ENCODE results near the gene PCK2. TPM values are rescaled to one million over a fixed set of nuclear protein-coding genes. Genes with fewer than 3 reads are reported as not detected.
A peak's percentile ranks its signal among the peaks of the same experiment; 100 is the strongest.

The PCK2 gene
- total RNA-seq, 1 experiment from 2014 or later, result 106 TPM

DNA sequence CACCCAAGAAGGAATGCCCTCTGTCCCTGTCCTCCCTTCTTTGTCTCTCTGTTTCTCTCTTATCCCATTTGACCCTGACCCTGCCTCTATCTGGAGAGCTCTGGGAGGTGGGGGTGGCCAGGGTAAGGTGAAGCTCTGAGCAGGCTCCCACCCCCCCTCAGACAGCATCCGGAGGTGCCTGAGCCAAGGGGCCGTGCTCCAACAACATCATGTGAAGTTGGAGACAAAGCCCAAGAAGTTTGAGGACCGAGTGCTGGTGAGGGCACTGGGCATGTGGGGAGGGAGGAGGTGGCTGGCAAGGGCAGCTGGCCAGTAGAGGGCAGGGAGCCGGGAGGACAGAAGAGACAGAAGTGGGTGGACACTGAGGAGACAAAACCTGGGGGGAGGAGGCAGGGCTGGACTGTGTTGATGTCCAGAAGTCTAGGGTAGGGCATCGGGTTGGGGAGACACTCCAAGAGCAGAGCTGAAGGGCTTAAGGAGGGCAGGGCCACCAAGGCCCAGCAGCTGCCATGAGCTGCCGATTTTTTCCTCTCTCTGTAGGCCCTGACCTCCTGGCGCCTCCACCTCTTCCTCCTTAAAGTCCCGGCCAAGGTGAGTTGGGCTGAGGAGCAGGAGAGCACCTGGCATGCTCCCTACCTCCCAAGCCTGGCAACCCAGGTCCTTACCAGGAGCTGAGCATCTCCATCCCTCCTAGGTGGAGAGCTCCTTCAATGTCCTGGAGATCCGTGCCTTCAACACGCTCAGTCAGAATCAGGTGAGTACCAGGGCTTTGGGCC lies 40.4 kb upstream of the PCK2 start:
- peak overlapping the region; percentile 93 for H3K4me2 ChIP-seq (ENCODE audit: low read depth, low read length, poor library complexity, severe bottlenecking)
- H3K4me3 ChIP-seq (ENCODE audit: low read length), result no peak overlapping the region
- H3K27me3 ChIP-seq (ENCODE audit: low read length), result no peaks in the 10 kb centered on the region
- no peak overlapping the region for H2AFZ ChIP-seq (ENCODE audit: low read length)
- no peak overlapping the region for H3K27ac ChIP-seq (ENCODE audit: low read length)
- H3K36me3 ChIP-seq (ENCODE audit: insufficient read depth, low read length), result peaks cover 13% of the 10 kb centered on the region; the same call in 1 of the 2 replicates
- H3K9me3 ChIP-seq (ENCODE audit: low read length), result no peaks in the 10 kb centered on the region
- H3K79me2 ChIP-seq (ENCODE audit: low read length), result peaks cover 20% of the 10 kb centered on the region
- no peaks in the 10 kb centered on the region for H3K9me2 ChIP-seq (replicated peaks; ENCODE audit: insufficient read depth, low read length)
- no peak for DNase-seq
- no peak overlapping the region for H3K9ac ChIP-seq (ENCODE audit: low read length)
- H3K4me1 ChIP-seq (ENCODE audit: low read length), result peaks cover 40% of the 10 kb centered on the region
- H4K20me1 ChIP-seq (ENCODE audit: insufficient read depth, low read depth, low read length), result peaks cover 22% of the 10 kb centered on the region

- Histone ChIP-seq H3K9me3 (ENCODE audit: low read length) (no peaks in the 10 kb centered on the region), H3K27ac (ENCODE audit: low read length) (no peak overlapping the region), H3K9me2 (replicated peaks; ENCODE audit: insufficient read depth, low read length) (no peaks in the 10 kb centered on the region), H3K27me3 (ENCODE audit: low read length) (no peaks in the 10 kb centered on the region), H4K20me1 (ENCODE audit: insufficient read depth, low read depth, low read length) (peaks cover 22% of the 10 kb centered on the region), H3K4me1 (ENCODE audit: low read length) (peaks cover 35% of the 10 kb centered on the region), H2AFZ (ENCODE audit: low read length) (no peak overlapping the region), H3K9ac (ENCODE audit: low read length) (no peak overlapping the region), H3K4me3 (ENCODE audit: low read length) (no peak overlapping the region), H3K79me2 (ENCODE audit: low read length) (peaks cover 20% of the 10 kb centered on the region), H3K4me2 (ENCODE audit: low read depth, low read length, poor library complexity, severe bottlenecking) (no peak overlapping the region), H3K36me3 (ENCODE audit: insufficient read depth, low read length) (peaks cover 17% of the 10 kb centered on the region; the same call in 1 of the 2 replicates)
- no peak for DNase-seq
Measured at GRCh38 chr14:24054324-24054641, 39.8 kb upstream of the PCK2 start.

- Histone ChIP-seq H3K36me3 (ENCODE audit: insufficient read depth, low read length) (peaks cover 20% of the 10 kb centered on the region; the same call in 1 of the 2 replicates), H3K27ac (ENCODE audit: low read length) (no peak overlapping the region), H4K20me1 (ENCODE audit: insufficient read depth, low read depth, low read length) (peaks cover 22% of the 10 kb centered on the region), H3K9me2 (replicated peaks; ENCODE audit: insufficient read depth, low read length) (no peaks in the 10 kb centered on the region), H2AFZ (ENCODE audit: low read length) (no peak overlapping the region), H3K27me3 (ENCODE audit: low read length) (no peaks in the 10 kb centered on the region), H3K79me2 (ENCODE audit: low read length) (peaks cover 20% of the 10 kb centered on the region), H3K4me1 (ENCODE audit: low read length) (peaks cover 31% of the 10 kb centered on the region), H3K4me3 (ENCODE audit: low read length) (no peak overlapping the region), H3K9ac (ENCODE audit: low read length) (no peak overlapping the region), H3K9me3 (ENCODE audit: low read length) (no peaks in the 10 kb centered on the region), H3K4me2 (ENCODE audit: low read depth, low read length, poor library complexity, severe bottlenecking) (no peak overlapping the region)
- no peak for DNase-seq
Measured at GRCh38 chr14:24054646-24055045, 39.5 kb upstream of the PCK2 start.

DNA sequence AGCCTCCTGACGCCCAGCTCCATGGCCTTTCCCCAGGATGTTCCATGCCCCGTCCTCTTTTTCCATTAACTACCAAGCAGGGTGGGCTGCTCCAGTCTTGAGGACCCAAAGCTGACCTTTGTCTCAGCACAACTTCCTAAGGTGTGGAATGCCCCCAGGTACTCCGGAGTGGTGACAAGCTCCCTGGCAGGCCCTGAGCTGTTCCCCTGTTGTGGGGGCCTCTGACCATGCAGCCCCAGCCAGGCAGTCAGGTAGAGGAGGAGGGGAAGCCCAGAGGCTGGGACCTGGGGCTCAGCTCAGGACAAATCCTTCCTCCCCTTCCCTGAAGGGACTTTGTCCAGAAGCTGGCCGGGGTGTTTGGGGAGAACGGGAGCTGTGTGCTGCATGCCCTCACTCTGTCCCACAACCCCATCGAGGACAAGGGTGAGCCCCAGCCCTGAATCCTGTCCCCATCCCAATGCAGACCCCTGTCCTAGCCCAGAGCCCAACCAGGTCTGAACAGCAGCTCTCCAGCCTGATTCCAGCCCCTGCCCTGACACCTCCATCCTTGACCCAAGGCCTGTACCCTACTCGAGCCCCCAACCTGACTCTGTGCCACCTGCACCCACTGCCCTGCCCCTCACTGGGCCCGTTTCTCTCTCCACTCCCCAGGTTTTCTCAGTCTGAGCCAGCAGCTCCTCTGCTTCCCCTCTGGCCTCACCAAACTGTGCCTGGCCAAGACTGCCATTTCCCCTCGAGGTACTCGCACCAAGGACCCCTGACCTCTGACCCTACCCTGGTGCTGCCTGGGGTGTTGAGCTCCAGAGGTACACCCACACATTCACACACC lies 37.9 kb upstream of the PCK2 start:
- Histone ChIP-seq H3K79me2 (ENCODE audit: low read length) (peaks cover 20% of the 10 kb centered on the region), H3K4me1 (ENCODE audit: low read length) (peaks cover 16% of the 10 kb centered on the region), H3K9ac (ENCODE audit: low read length) (no peak overlapping the region), H3K4me2 (ENCODE audit: low read depth, low read length, poor library complexity, severe bottlenecking) (no peak overlapping the region), H3K4me3 (ENCODE audit: low read length) (no peak overlapping the region), H2AFZ (ENCODE audit: low read length) (no peak overlapping the region), H3K27me3 (ENCODE audit: low read length) (no peaks in the 10 kb centered on the region), H4K20me1 (ENCODE audit: insufficient read depth, low read depth, low read length) (peaks cover 25% of the 10 kb centered on the region), H3K9me2 (replicated peaks; ENCODE audit: insufficient read depth, low read length) (no peaks in the 10 kb centered on the region), H3K36me3 (ENCODE audit: insufficient read depth, low read length) (peaks cover 30% of the 10 kb centered on the region; the same call in 1 of the 2 replicates), H3K9me3 (ENCODE audit: low read length) (no peaks in the 10 kb centered on the region), H3K27ac (ENCODE audit: low read length) (no peak overlapping the region)
- DNase-seq, result no peak

DNA sequence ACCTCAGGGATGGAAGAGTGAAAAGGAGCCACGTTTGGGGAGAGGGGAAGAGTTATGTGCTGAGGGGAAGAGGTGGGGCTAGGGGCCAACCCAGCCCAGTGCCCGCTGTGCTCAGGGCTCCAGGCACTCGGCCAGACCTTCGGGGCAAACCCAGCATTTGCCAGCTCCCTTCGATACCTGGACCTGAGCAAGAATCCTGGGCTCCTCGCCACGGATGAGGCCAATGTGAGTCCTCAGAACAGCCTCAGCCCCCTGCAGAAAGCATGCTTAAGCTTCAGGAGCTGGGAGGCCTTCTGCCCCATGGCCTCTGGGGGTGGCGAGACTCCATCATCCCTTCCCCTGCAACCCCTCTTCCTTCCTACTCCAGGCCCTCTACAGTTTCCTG lies 37.3 kb upstream of the PCK2 start:
- H3K79me2 ChIP-seq (ENCODE audit: low read length), result peaks cover 17% of the 10 kb centered on the region
- H3K27ac ChIP-seq (ENCODE audit: low read length), result no peak overlapping the region
- H3K9me3 ChIP-seq (ENCODE audit: low read length), result no peaks in the 10 kb centered on the region
- DNase-seq, result no peak
- no peaks in the 10 kb centered on the region for H3K27me3 ChIP-seq (ENCODE audit: low read length)
- no peak overlapping the region for H3K4me2 ChIP-seq (ENCODE audit: low read depth, low read length, poor library complexity, severe bottlenecking)
- no peak overlapping the region for H3K9ac ChIP-seq (ENCODE audit: low read length)
- peaks cover 30% of the 10 kb centered on the region; the same call in 1 of the 2 replicates for H3K36me3 ChIP-seq (ENCODE audit: insufficient read depth, low read length)
- H3K9me2 ChIP-seq (replicated peaks; ENCODE audit: insufficient read depth, low read length), result no peaks in the 10 kb centered on the region
- peaks cover 11% of the 10 kb centered on the region for H3K4me1 ChIP-seq (ENCODE audit: low read length)
- H4K20me1 ChIP-seq (ENCODE audit: insufficient read depth, low read depth, low read length), result peaks cover 25% of the 10 kb centered on the region
- no peak overlapping the region for H2AFZ ChIP-seq (ENCODE audit: low read length)
- no peak overlapping the region for H3K4me3 ChIP-seq (ENCODE audit: low read length)

DNA sequence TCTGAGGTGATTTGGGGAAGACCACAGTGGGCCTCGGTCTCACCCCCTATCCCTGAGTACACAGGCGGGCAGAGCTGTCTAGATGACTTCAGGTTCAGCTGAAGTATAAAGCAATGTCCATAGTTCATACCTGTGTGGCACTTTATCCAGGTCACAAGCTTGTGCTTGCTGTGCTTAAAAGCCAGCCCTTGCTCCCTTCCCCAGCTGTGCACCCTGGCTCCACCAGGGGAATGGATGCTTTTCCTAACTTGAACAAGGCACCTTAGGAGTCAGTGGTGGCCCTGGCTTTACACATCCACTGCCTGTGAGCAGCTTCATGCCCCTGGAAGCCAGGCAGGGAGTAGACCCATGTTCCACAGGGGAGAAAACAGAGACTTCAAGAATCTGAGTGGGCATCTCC lies 36.8 kb upstream of the PCK2 start:
- Histone ChIP-seq H3K4me3 (ENCODE audit: low read length) (no peak overlapping the region), H3K9me3 (ENCODE audit: low read length) (no peaks in the 10 kb centered on the region), H2AFZ (ENCODE audit: low read length) (no peak overlapping the region), H4K20me1 (ENCODE audit: insufficient read depth, low read depth, low read length) (peaks cover 21% of the 10 kb centered on the region), H3K9ac (ENCODE audit: low read length) (no peak overlapping the region), H3K79me2 (ENCODE audit: low read length) (peaks cover 13% of the 10 kb centered on the region), H3K36me3 (ENCODE audit: insufficient read depth, low read length) (peaks cover 30% of the 10 kb centered on the region; the same call in 1 of the 2 replicates), H3K27ac (ENCODE audit: low read length) (no peak overlapping the region), H3K27me3 (ENCODE audit: low read length) (no peaks in the 10 kb centered on the region), H3K9me2 (replicated peaks; ENCODE audit: insufficient read depth, low read length) (no peaks in the 10 kb centered on the region), H3K4me2 (ENCODE audit: low read depth, low read length, poor library complexity, severe bottlenecking) (no peak overlapping the region), H3K4me1 (ENCODE audit: low read length) (peaks cover 9% of the 10 kb centered on the region)
- DNase-seq, result no peak

DNA sequence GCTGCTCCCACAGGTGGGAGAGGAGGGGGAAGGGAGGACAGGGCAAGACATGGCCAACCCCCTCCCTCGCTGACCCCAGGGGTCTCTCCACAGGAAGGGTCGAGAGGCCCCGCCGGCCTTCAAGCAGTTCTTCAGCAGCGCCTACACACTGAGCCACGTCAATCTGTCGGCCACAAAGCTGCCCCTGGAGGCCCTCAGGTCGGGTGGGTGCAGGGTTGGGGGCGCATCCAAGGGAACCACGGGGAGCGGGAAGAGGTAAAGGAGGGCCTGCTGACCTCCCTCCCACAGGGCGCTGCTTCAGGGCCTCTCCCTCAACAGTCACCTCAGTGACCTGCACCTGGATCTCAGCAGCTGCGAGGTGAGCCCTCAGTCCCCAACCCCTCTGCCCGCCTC lies 36.2 kb upstream of the PCK2 start:
- H3K9me2 ChIP-seq (replicated peaks; ENCODE audit: insufficient read depth, low read length), result no peaks in the 10 kb centered on the region
- no peak for DNase-seq
- H3K4me2 ChIP-seq (ENCODE audit: low read depth, low read length, poor library complexity, severe bottlenecking), result no peak overlapping the region
- H3K4me3 ChIP-seq (ENCODE audit: low read length), result no peak overlapping the region
- H3K36me3 ChIP-seq (ENCODE audit: insufficient read depth, low read length), result peaks cover 30% of the 10 kb centered on the region; the same call in 1 of the 2 replicates
- no peak overlapping the region for H3K9ac ChIP-seq (ENCODE audit: low read length)
- H3K27me3 ChIP-seq (ENCODE audit: low read length), result no peaks in the 10 kb centered on the region
- peaks cover 3% of the 10 kb centered on the region for H3K4me1 ChIP-seq (ENCODE audit: low read length)
- H3K27ac ChIP-seq (ENCODE audit: low read length), result no peak overlapping the region
- peaks cover 7% of the 10 kb centered on the region for H3K79me2 ChIP-seq (ENCODE audit: low read length)
- peaks cover 15% of the 10 kb centered on the region for H4K20me1 ChIP-seq (ENCODE audit: insufficient read depth, low read depth, low read length)
- no peaks in the 10 kb centered on the region for H3K9me3 ChIP-seq (ENCODE audit: low read length)
- H2AFZ ChIP-seq (ENCODE audit: low read length), result no peak overlapping the region

- H4K20me1 ChIP-seq (ENCODE audit: insufficient read depth, low read depth, low read length), result peaks cover 10% of the 10 kb centered on the region
- H3K36me3 ChIP-seq (ENCODE audit: insufficient read depth, low read length), result peaks cover 30% of the 10 kb centered on the region; the same call in 1 of the 2 replicates
- no peaks in the 10 kb centered on the region for H3K4me1 ChIP-seq (ENCODE audit: low read length)
- peaks cover 2% of the 10 kb centered on the region; the same call in 1 of the 2 replicates for H3K79me2 ChIP-seq (ENCODE audit: low read length)
- H3K9me3 ChIP-seq (ENCODE audit: low read length), result no peaks in the 10 kb centered on the region
- H3K27me3 ChIP-seq (ENCODE audit: low read length), result no peaks in the 10 kb centered on the region
- no peak overlapping the region for H3K4me3 ChIP-seq (ENCODE audit: low read length)
- no peak overlapping the region for H3K9ac ChIP-seq (ENCODE audit: low read length)
- H3K9me2 ChIP-seq (replicated peaks; ENCODE audit: insufficient read depth, low read length), result no peaks in the 10 kb centered on the region
- DNase-seq, result peak; percentile 87
- H3K27ac ChIP-seq (ENCODE audit: low read length), result no peak overlapping the region
- no peak overlapping the region for H2AFZ ChIP-seq (ENCODE audit: low read length)
- no peak overlapping the region for H3K4me2 ChIP-seq (ENCODE audit: low read depth, low read length, poor library complexity, severe bottlenecking)
Measured at GRCh38 chr14:24058260-24058950, 35.7 kb upstream of the PCK2 start.

Data from Karpas-422 (cell line).